Measurements from ENCODE around the gene ESR1. TPM values are rescaled to one million over a fixed set of nuclear protein-coding genes. Genes with fewer than 3 reads are reported as not detected.

ESR1 gene
- total and polyA plus RNA-seq, 2 donors (not counting 1 experiment from before 2014, with no cell fraction given), result 0.06 to 0.50 TPM

DNA sequence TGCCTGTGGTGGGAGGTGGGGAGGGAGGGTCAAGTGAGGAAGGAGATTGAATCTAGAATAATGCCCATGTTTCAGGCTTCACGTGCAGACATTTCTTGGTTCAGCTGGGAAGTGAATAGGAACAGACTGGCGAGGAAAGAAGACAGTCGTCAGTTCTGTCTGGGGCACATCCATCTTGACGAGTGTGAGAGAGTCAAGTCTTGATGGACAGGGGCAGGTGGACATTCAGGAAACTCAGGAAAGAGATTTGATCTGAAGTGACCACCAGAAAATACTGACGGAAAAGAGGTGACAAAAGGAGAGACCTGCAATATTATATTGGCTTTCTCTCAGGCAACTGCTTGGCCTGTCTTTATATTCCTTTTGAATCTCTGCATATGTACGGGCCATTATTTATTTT lies 68.6 kb downstream of the ESR1 start:
- no peak for DNase-seq (ENCODE audit: low read depth in 2 of 2)
- no peak overlapping the region for H3K9ac ChIP-seq (ENCODE audit: insufficient read depth, low read length)
- H3K4me3 ChIP-seq (replicated peaks in 1 of 4; ENCODE audit: control extremely low read depth in 1 of 4, insufficient read depth in 1 of 4, low read depth in 3 of 4, low read length in 4 of 4), result no peak overlapping the region
- no peak overlapping the region for H2AFZ ChIP-seq (ENCODE audit: low read length)
- no peaks in the 10 kb centered on the region for H3K36me3 ChIP-seq (ENCODE audit: control insufficient read depth, insufficient read depth, low read length)
- H3K9me3 ChIP-seq (ENCODE audit: control insufficient read depth, insufficient read depth, low read depth, low read length), result no peaks in the 10 kb centered on the region
- H3K4me1 ChIP-seq (ENCODE audit: control insufficient read depth, extremely low read depth, insufficient read depth, low read length), result no peaks in the 10 kb centered on the region
- H3K4me2 ChIP-seq (ENCODE audit: extremely low read depth, insufficient read depth, low read length), result no peak overlapping the region
- no peaks in the 10 kb centered on the region for H3K79me2 ChIP-seq (ENCODE audit: control insufficient read depth, insufficient read depth, low read length)
- no peak overlapping the region for H3K27ac ChIP-seq (ENCODE audit: insufficient read depth, low read length)
- H4K20me1 ChIP-seq (ENCODE audit: control insufficient read depth, extremely low read depth, insufficient read depth, low read length), result no peaks in the 10 kb centered on the region
- TF ChIP-seq, protein P1, sequence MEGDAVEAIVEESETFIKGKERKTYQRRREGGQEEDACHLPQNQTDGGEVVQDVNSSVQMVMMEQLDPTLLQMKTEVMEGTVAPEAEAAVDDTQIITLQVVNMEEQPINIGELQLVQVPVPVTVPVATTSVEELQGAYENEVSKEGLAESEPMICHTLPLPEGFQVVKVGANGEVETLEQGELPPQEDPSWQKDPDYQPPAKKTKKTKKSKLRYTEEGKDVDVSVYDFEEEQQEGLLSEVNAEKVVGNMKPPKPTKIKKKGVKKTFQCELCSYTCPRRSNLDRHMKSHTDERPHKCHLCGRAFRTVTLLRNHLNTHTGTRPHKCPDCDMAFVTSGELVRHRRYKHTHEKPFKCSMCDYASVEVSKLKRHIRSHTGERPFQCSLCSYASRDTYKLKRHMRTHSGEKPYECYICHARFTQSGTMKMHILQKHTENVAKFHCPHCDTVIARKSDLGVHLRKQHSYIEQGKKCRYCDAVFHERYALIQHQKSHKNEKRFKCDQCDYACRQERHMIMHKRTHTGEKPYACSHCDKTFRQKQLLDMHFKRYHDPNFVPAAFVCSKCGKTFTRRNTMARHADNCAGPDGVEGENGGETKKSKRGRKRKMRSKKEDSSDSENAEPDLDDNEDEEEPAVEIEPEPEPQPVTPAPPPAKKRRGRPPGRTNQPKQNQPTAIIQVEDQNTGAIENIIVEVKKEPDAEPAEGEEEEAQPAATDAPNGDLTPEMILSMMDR (conservative IDR thresholded peaks at IDR 0.05 in 1 of 2, IDR thresholded peaks at IDR 0.05 in 1 of 2; ENCODE audit: low read depth in 1 of 2, low read length in 2 of 2), result no peak
- TF ChIP-seq EZH2 (IDR thresholded peaks at IDR 0.05; ENCODE audit: low read length, missing control alignments), result no peak
- H3K27me3 ChIP-seq (ENCODE audit: control insufficient read depth, insufficient read depth, low read length), result no peaks in the 10 kb centered on the region

DNA sequence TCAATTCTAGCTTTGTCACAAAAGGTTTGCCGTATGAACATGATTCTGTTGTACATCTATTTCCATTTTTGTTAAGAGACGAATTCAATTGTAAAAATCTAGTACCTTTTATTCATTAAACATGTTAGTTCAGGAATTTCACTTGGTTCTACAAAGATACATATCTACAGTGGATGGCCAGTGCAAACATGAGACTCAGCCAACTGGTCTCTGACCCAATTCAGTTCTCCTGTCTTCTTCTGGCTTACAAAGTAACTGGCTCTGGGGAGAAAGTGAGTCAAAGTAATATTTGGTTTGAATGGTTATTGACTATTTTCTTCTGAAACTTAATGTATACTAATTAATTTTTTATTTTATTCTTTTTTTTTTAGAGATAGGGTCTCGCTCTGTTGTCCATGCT lies 70.0 kb downstream of the ESR1 start:
- Histone ChIP-seq H3K36me3 (ENCODE audit: control insufficient read depth, insufficient read depth, low read length) (no peaks in the 10 kb centered on the region), H3K4me1 (ENCODE audit: control insufficient read depth, extremely low read depth, insufficient read depth, low read length) (no peaks in the 10 kb centered on the region), H3K9ac (ENCODE audit: insufficient read depth, low read length) (no peak overlapping the region), H3K9me3 (ENCODE audit: control insufficient read depth, insufficient read depth, low read depth, low read length) (no peaks in the 10 kb centered on the region), H3K4me2 (ENCODE audit: extremely low read depth, insufficient read depth, low read length) (no peak overlapping the region), H2AFZ (ENCODE audit: low read length) (no peak overlapping the region), H3K27ac (ENCODE audit: insufficient read depth, low read length) (no peak overlapping the region), H3K79me2 (ENCODE audit: control insufficient read depth, insufficient read depth, low read length) (no peaks in the 10 kb centered on the region), H4K20me1 (ENCODE audit: control insufficient read depth, extremely low read depth, insufficient read depth, low read length) (no peaks in the 10 kb centered on the region), H3K27me3 (ENCODE audit: control insufficient read depth, insufficient read depth, low read length) (no peaks in the 10 kb centered on the region), H3K4me3 (replicated peaks in 1 of 4; ENCODE audit: control extremely low read depth in 1 of 4, insufficient read depth in 1 of 4, low read depth in 3 of 4, low read length in 4 of 4) (no peak overlapping the region)
- no peak for TF ChIP-seq EZH2 (IDR thresholded peaks at IDR 0.05; ENCODE audit: low read length, missing control alignments)
- TF ChIP-seq, protein P1 (conservative IDR thresholded peaks at IDR 0.05 in 1 of 2, IDR thresholded peaks at IDR 0.05 in 1 of 2; ENCODE audit: low read depth in 1 of 2, low read length in 2 of 2), result no peak
- no peak for DNase-seq (ENCODE audit: low read depth in 2 of 2)

DNA sequence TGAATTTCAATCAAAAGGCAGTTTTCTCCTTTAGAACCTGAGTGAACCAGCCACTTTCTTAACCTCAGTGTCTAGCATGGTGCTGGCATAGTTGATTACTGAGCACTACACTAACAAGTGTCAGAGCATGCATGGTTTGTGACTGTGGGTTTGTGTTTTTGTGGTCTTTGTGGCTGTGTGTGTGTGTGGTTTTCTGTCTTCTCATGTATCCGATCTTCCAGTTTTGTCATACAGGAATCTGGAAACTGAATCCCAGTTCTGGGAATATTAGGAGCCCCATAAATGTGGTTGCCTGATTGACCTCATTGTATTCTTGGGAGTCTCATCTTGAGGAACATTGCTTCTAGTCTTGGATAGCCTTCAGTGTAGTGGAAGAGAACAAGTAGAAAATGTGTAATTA lies 73.7 kb downstream of the ESR1 start:
- H3K27me3 ChIP-seq (ENCODE audit: control insufficient read depth, insufficient read depth, low read length), result no peaks in the 10 kb centered on the region
- no peak overlapping the region for H3K27ac ChIP-seq (ENCODE audit: insufficient read depth, low read length)
- no peaks in the 10 kb centered on the region for H3K79me2 ChIP-seq (ENCODE audit: control insufficient read depth, insufficient read depth, low read length)
- no peak for DNase-seq (ENCODE audit: low read depth in 2 of 2)
- no peaks in the 10 kb centered on the region for H3K9me3 ChIP-seq (ENCODE audit: control insufficient read depth, insufficient read depth, low read depth, low read length)
- no peak overlapping the region for H3K4me3 ChIP-seq (replicated peaks in 1 of 4; ENCODE audit: control extremely low read depth in 1 of 4, insufficient read depth in 1 of 4, low read depth in 3 of 4, low read length in 4 of 4)
- H3K9ac ChIP-seq (ENCODE audit: insufficient read depth, low read length), result no peak overlapping the region
- no peak overlapping the region for H2AFZ ChIP-seq (ENCODE audit: low read length)
- TF ChIP-seq, protein P1 (conservative IDR thresholded peaks at IDR 0.05 in 1 of 2, IDR thresholded peaks at IDR 0.05 in 1 of 2; ENCODE audit: low read depth in 1 of 2, low read length in 2 of 2), result no peak
- TF ChIP-seq EZH2 (IDR thresholded peaks at IDR 0.05; ENCODE audit: low read length, missing control alignments), result no peak
- H3K36me3 ChIP-seq (ENCODE audit: control insufficient read depth, insufficient read depth, low read length), result no peaks in the 10 kb centered on the region
- no peaks in the 10 kb centered on the region for H4K20me1 ChIP-seq (ENCODE audit: control insufficient read depth, extremely low read depth, insufficient read depth, low read length)
- H3K4me2 ChIP-seq (ENCODE audit: extremely low read depth, insufficient read depth, low read length), result no peak overlapping the region
- H3K4me1 ChIP-seq (ENCODE audit: control insufficient read depth, extremely low read depth, insufficient read depth, low read length), result no peaks in the 10 kb centered on the region

Data from fibroblast of lung (primary cell).